HG02642 (cell line): ENCODE measurements around the gene CADPS.

Experiments
- ATAC-seq: cut with Tn5 transposase; IDR thresholded peaks from one replicate; pipeline ENCODE4 v1.9.1; 2021; ENCODE audit warnings: mild to moderate bottlenecking; ENCODE audit not compliant: unreplicated experiment, poor library complexity

CADPS gene

GRCh38 chr3:62700357-62700756, 174.9 kb downstream of the CADPS start:
- no peak for ATAC-seq

GRCh38 chr3:62699728-62700127, 175.5 kb downstream of the CADPS start:
- ATAC-seq, result no peak

- no peak for ATAC-seq
Measured at GRCh38 chr3:62696011-62696410, 179.2 kb downstream of the CADPS start.

GRCh38 chr3:62688812-62689211, 186.4 kb downstream of the CADPS start:
- ATAC-seq, result no peak

- no peak for ATAC-seq
Measured at GRCh38 chr3:62688050-62688449, 187.2 kb downstream of the CADPS start.

- no peak for ATAC-seq
Measured at GRCh38 chr3:62686503-62687294, 188.5 kb downstream of the CADPS start.

- ATAC-seq, result no peak
Measured at GRCh38 chr3:62682826-62683225, 192.4 kb downstream of the CADPS start.

GRCh38 chr3:62679988-62680387, 195.2 kb downstream of the CADPS start:
- no peak for ATAC-seq

- no peak for ATAC-seq
Measured at GRCh38 chr3:62678841-62679240, 196.4 kb downstream of the CADPS start.

GRCh38 chr3:62677926-62678325, 197.3 kb downstream of the CADPS start:
- no peak for ATAC-seq

- ATAC-seq, result no peak
Measured at GRCh38 chr3:62676689-62677271, 198.4 kb downstream of the CADPS start.

GRCh38 chr3:62675492-62675891, 199.7 kb downstream of the CADPS start:
- no peak for ATAC-seq

GRCh38 chr3:62672988-62673313, 202.3 kb downstream of the CADPS start:
- ATAC-seq, result no peak

- ATAC-seq, result peak; percentile 78
Measured at GRCh38 chr3:62672270-62672987, 202.8 kb downstream of the CADPS start.

- ATAC-seq, result no peak
Measured at GRCh38 chr3:62670351-62670750, 204.9 kb downstream of the CADPS start.

- no peak for ATAC-seq
Measured at GRCh38 chr3:62669161-62669560, 206.1 kb downstream of the CADPS start.

- no peak for ATAC-seq
Measured at GRCh38 chr3:62667714-62668113, 207.5 kb downstream of the CADPS start.

GRCh38 chr3:62665627-62666437, 209.4 kb downstream of the CADPS start:
- ATAC-seq, result peak; percentile 88

- ATAC-seq, result no peak
Measured at GRCh38 chr3:62662677-62663076, 212.5 kb downstream of the CADPS start.

- no peak for ATAC-seq
Measured at GRCh38 chr3:62659660-62660059, 215.6 kb downstream of the CADPS start.

GRCh38 chr3:62655691-62656063, 219.5 kb downstream of the CADPS start:
- ATAC-seq, result no peak
